ENCODE data around the gene TOLLIP.

- TF ChIP-seq CTCF (IDR thresholded peaks at IDR 0.05; ENCODE audit: insufficient read depth, low read length), result no peak
- no peak for TF ChIP-seq POLR2AphosphoS5 (IDR thresholded peaks at IDR 0.05; ENCODE audit: low read depth)
- no peak for TF ChIP-seq REST (IDR thresholded peaks at IDR 0.05; ENCODE audit: insufficient replicate concordance, low read depth)
- no peak for TF ChIP-seq GABPA (IDR thresholded peaks at IDR 0.05; ENCODE audit: low read depth)
- TF ChIP-seq SPI1 (IDR thresholded peaks at IDR 0.05; ENCODE audit: borderline replicate concordance, low read depth), result no peak
These were observed 30.7 kb upstream of the TOLLIP start for GRCh38 chr11:1340111-1340510.
